Prostate gland (tissue), 2 donors: ENCODE data around the gene S100A9. TPM values are rescaled to one million over a fixed set of nuclear protein-coding genes. Genes with fewer than 3 reads are reported as not detected.

Experiments used
- DNase-seq: peaks from one replicate; pipeline ENCODE4 v3.0.0-alpha.2; 2019; ENCODE audit warnings: low spot score
- H3K27ac ChIP-seq, 2 donors: fragments of 200-600 bp; sonication (generic); 2 replicates each; pipeline ENCODE4 v1.5.1; 2017 to 2019
- H3K27me3 ChIP-seq: fragments of 200-600 bp; sonication (generic); replicated peaks from 2 replicates; pipeline ENCODE4 v1.5.1; 2019; ENCODE audit not compliant: insufficient read depth
- H3K36me3 ChIP-seq, 2 donors: fragments of 200-600 bp; sonication (generic); 1 replicate in 1 of 2; 2 replicates in 1 of 2; pipeline versions ENCODE4 v1.5.1 to v1.8.1; 2017 to 2019
- H3K4me1 ChIP-seq: fragments of 200-600 bp; sonication (generic); replicated peaks from 2 replicates; pipeline ENCODE4 v1.5.1; 2019
- H3K4me3 ChIP-seq, 2 donors: fragments of 200-600 bp; sonication (generic); 2 replicates each; pipeline ENCODE4 v1.5.1; 2017 to 2019
- H3K9me3 ChIP-seq: fragments of 200-600 bp; sonication (generic); 2 replicates; pipeline ENCODE4 v1.5.1; 2017
- POLR2A ChIP-seq: fragments of 450-650 bp; IDR thresholded peaks from one replicate; pipeline ENCODE4 v1.6.1; 2016; ENCODE audit warnings: antibody characterized with exemption, mild to moderate bottlenecking
- POLR2AphosphoS5 ChIP-seq: sonication (generic); formaldehyde crosslinking; IDR thresholded peaks from one replicate; pipeline ENCODE4 v1.6.1; 2017; ENCODE audit warnings: antibody characterized with exemption
- whole genome bisulfite sequencing: methylation state at CpG from one replicate; pipeline ENCODE4 v1.1.5; 2018; 5-methylcytosine and 5-hydroxymethylcytosine counted together
- intact Hi-C: fragments of 100-400 bp; cut with DNase I; formaldehyde crosslinking; loops from one replicate; pipeline ENCODE4 v1.14.2; 2022
- total RNA-seq, 2 donors: library from RNA; depleted of rRNA; stranded (reverse); fragments of >200 nt; gene quantifications; one replicate each; pipeline ENCODE4 v1.1.0, GENCODE V29; 2016
- TF ChIP-seq, protein P1 (sequence below), 4 experiments: fragments of 200-600 bp in 2 of 4; fragments of 450-650 bp in 2 of 4; sonication (generic) in 2 of 4; IDR thresholded peaks; 1 replicate in 3 of 4; 2 replicates in 1 of 4; pipeline ENCODE4 v1.5.1; 2016 to 2019; ENCODE audit warnings: antibody characterized with exemption in 4 of 4, mild to moderate bottlenecking in 2 of 4, moderate library complexity in 2 of 4

The S100A9 gene
- 10 to 100 TPM; 25.6 to 45.2 TPM for total RNA-seq

DNA sequence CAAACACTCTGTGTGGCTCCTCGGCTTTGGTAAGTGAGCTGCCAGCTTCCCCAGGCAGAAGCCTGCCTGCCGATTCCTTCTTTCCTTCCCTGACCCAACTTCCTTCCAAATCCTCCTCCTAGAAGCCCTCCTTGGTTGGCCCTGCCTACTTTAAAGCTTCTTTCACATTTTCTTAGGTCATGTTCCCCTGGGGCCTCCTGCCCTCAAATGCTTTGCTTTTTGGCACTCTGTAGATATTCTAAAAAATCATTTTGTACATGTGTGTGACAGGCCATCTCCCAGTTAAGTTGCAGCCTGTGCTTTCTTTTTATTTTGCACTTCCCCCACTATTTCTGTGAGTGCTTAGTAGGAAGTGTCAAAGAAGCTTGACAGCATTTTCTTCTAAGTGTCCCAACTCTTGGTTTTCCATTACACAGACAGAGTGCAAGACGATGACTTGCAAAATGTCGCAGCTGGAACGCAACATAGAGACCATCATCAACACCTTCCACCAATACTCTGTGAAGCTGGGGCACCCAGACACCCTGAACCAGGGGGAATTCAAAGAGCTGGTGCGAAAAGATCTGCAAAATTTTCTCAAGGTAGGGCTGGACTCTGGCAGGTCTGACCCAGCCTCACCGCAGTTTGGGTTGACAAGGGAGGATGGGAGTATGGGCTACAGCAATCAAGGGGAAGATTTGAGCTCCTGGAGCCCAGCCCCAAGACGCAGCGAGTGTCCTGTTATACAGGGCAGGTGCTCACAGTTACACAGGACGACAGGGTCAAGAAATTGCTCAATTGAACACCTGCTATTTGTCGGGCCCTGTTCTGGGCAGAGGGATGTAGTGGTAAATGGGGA lies at the start of gene S100A9:
Gene S100A9 (plus strand): TSS at position 2 of the 838 bp plus-strand sequence. CDS start 430 bp downstream, at position 432.
- Histone ChIP-seq H3K36me3 (no peaks in the 10 kb centered on the region), H3K9me3 (no peaks in the 10 kb centered on the region), H3K27me3 (no peaks in the 10 kb centered on the region), H3K4me1 (no peaks in the 10 kb centered on the region), H3K27ac (peak within 1 kb of the TSS in 1 of 2 donors; percentile 7), H3K4me3 (no peak within 1 kb of the TSS)
- TF ChIP-seq POLR2A: no peak
- no peak for TF ChIP-seq POLR2AphosphoS5
- TF ChIP-seq, protein P1, sequence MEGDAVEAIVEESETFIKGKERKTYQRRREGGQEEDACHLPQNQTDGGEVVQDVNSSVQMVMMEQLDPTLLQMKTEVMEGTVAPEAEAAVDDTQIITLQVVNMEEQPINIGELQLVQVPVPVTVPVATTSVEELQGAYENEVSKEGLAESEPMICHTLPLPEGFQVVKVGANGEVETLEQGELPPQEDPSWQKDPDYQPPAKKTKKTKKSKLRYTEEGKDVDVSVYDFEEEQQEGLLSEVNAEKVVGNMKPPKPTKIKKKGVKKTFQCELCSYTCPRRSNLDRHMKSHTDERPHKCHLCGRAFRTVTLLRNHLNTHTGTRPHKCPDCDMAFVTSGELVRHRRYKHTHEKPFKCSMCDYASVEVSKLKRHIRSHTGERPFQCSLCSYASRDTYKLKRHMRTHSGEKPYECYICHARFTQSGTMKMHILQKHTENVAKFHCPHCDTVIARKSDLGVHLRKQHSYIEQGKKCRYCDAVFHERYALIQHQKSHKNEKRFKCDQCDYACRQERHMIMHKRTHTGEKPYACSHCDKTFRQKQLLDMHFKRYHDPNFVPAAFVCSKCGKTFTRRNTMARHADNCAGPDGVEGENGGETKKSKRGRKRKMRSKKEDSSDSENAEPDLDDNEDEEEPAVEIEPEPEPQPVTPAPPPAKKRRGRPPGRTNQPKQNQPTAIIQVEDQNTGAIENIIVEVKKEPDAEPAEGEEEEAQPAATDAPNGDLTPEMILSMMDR (IDR thresholded peaks at IDR 0.05): no peak
- no peak for DNase-seq
- 75% methylated on average over 11 of the region's 11 CpGs for WGBS
- intact Hi-C loops: no loop called here

DNA sequence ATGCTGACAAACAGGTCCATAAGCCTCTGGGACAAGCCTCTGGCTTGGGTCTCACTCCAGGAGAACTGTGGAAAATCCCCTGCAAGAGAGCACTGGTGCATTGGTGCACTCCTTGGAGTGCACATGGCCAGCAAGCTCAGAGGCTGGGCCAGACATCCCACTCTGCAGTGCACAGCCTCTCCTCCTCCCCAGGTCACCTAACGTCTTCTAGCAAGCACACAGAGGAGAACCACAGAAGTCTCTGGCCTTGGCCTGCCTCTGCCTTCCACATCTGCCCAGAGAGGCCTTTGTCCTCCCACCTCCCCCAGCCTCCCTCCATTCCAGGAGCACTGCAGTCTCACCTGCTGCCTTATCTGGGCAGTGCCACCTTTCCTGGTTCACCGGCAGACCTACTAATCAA lies 49.1 kb upstream of the S100A9 start:
- whole genome bisulfite sequencing: 97% methylated on average over 2 of the region's 2 CpGs
- Histone ChIP-seq H3K36me3 (no peaks in the 10 kb centered on the region), H3K9me3 (no peaks in the 10 kb centered on the region), H3K4me1 (no peaks in the 10 kb centered on the region), H3K4me3 (no peak overlapping the region), H3K27me3 (no peaks in the 10 kb centered on the region), H3K27ac (no peak overlapping the region)
- intact Hi-C loops: no loop called here
- TF ChIP-seq POLR2A (no peak), POLR2AphosphoS5 (no peak)
- TF ChIP-seq, protein P1 (IDR thresholded peaks at IDR 0.05): no peak
- DNase-seq: no peak

DNA sequence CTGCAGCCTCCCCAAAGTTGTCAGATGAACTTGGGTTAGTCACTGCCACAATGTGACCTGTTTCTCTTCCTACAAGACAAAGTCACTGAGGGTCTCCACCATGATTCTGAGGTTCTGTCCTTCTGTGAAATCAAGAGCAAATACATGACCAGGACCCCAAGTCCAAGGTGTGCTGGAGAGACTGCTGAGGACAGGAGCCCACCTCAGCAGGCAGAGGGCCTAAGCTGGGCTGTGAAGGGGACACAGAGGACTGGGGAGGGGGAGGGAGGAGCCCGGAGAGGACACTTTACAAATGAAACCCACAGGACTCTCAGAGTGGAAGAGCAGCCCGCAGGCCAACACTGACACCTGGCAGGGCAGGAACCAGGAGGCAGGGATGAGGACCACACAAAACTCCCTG lies 48.2 kb upstream of the S100A9 start:
- Histone ChIP-seq H3K36me3 (no peaks in the 10 kb centered on the region), H3K4me3 (no peak overlapping the region), H3K27me3 (no peaks in the 10 kb centered on the region), H3K27ac (no peak overlapping the region), H3K9me3 (no peaks in the 10 kb centered on the region), H3K4me1 (no peaks in the 10 kb centered on the region)
- no peak for DNase-seq
- 58% methylated on average over 2 of the region's 2 CpGs for WGBS
- TF ChIP-seq POLR2A: no peak
- TF ChIP-seq POLR2AphosphoS5: no peak
- TF ChIP-seq, protein P1 (IDR thresholded peaks at IDR 0.05): no peak
- intact Hi-C loops: no loop called here

DNA sequence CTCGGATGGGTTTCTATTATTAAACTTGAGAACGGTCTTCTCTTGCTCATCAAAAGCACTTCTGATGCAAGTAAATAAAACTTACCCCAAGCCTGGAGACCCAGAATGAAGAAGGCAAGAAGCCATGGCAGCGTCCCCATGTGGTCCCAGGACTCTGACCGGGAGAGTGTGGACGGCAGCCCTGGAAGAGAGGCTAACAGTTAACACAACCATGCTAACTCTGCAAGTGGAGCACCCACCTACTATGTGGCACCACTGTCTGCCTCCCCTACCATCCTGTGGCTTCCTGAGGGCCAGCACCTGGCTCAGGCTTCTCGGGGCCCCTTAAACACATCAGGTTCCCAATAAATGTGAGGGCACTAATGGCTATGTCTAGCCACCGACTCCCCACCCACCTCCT lies 47.1 kb upstream of the S100A9 start:
- 69% methylated on average over 7 of the region's 7 CpGs for WGBS
- intact Hi-C loops: no loop called here

More for the DNA sequence above, 47.1 kb upstream of the S100A9 start:
- no peaks in the 10 kb centered on the region for H3K27me3 ChIP-seq
- H3K36me3 ChIP-seq: no peaks in the 10 kb centered on the region
- H3K9me3 ChIP-seq: no peaks in the 10 kb centered on the region
- H3K4me3 ChIP-seq: no peak overlapping the region
- H3K4me1 ChIP-seq: no peaks in the 10 kb centered on the region
- TF ChIP-seq POLR2A: no peak
- TF ChIP-seq, protein P1 (IDR thresholded peaks at IDR 0.05): no peak
- no peak for TF ChIP-seq POLR2AphosphoS5
- no peak for DNase-seq
- no peak overlapping the region for H3K27ac ChIP-seq
